SW480 (cell line): ENCODE measurements around the gene NUAK1.

Source experiments
- DNase-seq: peaks from one replicate; pipeline ENCODE4 v3.0.0-alpha.2; 2016; ENCODE audit warnings: low spot score

The NUAK1 gene

DNA sequence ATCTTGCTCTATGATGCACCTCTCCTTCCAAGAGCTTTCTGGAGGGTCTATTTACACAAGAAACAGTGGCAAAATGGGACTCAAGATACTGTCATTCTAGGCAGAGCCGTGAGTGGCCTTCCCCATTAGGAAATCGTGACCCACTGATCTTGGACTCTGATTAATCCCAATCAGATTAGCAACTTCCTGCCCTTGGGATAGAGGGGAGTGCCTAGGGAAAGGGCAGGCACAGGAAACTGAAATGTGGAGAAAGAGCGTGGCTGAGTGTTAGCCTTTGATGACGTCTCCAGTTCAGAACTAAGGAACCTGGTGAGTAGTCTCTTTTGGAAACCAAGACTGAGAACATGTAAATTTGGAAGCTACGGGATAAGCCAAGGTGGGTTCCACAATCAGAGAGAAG is 76.1 kb downstream of the NUAK1 start:
- no peak for DNase-seq

DNA sequence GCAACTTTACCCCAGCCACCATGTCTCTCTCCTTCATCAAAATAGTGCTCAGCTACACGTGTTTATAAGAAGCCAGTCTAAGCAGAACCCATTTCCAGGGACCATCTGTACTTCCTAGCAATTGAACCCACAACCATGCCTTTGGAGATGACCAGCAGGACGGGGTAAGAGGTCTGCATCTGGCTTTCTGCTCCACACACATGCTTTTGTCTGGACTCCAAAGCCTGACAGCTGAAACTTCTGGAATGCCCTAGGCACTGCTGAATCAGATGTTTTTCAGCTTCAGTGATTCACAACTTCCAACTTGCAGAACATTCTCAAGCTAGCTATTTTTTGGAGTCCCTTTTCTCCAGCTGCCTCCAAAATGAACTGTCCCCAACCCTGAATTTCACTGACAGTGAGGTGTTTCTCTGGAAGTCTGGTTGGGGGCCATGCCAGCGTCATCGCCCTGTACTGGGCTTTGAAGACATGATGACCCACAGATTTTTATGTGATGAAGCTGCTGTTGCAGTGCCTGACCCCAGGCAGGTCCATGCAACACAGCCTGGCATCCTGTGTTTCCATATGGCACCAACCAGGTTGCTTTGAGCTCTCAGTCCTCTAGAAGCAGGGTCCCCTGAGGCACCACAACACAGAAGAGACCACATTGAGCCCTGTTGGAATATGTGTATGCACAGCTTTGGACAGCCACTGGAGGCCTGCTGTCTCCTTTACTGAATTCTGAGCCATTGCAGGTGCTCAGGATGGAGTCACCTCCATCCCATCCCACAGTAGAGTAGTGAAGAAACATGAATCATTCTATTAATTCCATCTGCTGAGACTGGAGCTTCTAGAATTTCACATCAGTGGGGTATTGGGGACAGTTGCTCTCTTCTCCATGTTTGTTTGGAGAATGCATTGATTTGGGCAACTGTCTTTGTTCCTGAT is 80.2 kb downstream of the NUAK1 start:
- DNase-seq, result no peak

DNA sequence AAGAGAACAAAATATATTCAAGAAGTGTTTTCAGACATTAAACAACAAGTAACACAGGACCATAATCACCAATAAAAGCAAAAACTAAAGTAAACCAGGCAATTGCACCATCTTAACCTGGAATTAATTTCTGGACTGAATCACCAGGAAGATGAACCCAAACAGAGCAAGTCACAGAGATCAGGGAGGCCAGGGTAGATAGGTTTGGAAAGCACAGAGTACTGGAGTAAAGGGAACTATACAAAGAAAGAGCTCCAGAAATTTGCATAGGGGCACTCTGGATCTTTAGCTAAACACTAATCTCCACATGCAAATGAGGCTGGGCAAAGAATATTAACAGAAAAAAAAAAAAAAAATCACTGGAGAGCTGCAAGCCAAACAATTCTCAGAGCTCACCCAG is 84.7 kb downstream of the NUAK1 start:
- DNase-seq, result no peak

DNA sequence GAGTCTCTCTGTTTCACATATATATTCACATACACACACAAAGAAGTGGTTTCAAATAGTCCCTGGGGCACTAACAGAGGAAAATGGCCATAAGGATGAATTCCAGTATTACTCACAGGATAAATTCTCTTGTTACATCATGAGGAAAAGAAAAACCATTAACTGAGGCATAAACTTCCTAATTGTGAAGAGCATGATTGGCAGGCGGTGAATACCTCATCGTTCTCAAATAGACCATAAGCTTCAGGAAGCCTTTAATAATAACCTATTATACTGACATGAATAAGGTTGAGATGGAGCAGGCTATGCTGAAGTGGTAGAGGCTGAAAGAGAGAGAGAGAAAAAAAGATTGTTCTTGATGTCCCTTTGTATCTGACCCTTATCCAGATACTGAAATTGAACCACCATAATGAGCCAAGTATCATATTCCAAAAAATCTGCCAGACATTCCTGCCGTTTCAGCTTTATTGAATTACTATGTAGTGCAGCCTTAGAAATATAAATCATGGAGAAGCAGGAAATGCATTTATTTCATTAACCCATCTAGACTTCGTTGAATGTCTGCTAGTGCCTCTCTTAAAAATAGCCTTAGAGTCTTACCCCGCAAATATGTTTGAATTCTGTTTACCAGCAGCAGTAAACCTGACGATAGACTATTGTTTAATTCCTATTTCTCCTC is 86.8 kb downstream of the NUAK1 start:
- no peak for DNase-seq

DNA sequence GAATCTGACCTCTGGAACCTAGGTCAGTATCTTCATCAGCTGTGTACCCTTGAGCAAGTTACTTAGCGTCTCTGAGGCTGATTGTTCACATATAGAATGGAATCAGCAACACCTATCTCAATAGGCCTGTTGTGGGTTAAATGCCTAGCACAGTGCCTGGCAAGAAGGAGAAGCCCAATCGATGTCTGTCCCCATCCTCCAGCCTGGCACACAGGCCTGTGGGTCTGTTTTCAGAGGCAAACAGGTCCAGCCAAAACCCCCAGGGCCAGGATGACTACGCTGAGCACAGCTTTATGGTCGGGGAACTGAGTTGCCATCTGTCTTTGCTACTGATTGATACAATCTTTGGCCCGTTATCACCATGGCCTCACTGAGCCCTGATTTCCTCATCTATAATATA is 89.2 kb downstream of the NUAK1 start:
- DNase-seq, result no peak

DNA sequence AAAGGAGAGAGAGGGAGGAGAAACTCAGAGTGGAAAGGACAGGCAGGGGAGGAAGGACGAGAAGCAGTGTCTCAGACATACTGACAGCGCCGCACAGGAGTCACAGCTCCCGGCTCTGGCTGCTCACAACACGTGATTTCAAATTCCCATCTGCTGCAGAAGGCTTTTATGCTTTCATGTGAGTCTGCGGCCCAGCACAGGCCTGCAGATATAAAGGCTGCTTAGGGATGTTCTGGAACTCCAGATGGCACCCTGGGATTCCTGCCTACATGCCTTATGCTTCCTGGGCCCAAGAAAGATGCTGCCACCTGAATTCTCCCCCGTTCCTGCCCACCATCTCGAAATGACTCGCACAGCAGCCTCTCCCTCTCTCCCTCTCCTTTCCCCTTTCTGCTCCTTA is 89.6 kb downstream of the NUAK1 start:
- no peak for DNase-seq

DNA sequence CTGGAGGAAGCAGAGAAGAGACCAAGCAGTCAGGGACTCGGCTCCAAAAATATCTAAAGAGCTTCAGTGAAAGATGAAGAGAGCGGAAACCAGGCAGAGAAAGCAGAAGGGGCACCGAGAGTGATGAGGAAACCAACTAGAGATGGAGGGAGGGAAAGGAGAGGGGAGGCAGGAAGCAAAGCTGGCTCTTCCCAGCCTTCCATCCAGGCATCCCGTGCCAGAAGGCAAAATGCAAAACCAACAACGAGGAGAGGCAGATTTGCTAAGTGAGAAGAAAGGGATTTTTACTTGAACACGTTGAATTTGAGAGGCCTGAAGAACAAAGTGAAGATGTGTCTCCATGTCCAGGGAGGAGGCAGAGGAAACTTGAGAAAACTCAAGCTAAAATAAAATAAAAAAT is 90.1 kb downstream of the NUAK1 start:
- no peak for DNase-seq

DNA sequence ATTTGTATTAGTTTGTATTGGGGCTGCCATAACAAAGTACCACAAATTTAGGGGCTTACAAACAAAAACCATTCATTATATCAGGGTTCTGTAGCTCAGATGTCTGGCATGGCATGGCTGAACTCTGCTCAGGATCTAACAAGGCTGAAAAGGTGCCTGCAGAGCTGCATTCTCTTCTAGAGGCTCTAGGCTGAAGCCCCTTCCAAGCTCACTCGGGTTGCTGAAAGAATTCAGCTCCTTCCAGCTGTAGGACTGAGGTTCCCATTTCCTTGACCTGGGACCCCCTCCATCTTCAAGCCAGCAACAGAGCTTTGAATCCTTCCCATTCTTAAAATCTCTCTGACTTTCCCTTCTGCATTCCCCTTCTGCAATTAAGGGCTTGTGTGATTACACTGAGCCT is 90.7 kb downstream of the NUAK1 start:
- no peak for DNase-seq

DNA sequence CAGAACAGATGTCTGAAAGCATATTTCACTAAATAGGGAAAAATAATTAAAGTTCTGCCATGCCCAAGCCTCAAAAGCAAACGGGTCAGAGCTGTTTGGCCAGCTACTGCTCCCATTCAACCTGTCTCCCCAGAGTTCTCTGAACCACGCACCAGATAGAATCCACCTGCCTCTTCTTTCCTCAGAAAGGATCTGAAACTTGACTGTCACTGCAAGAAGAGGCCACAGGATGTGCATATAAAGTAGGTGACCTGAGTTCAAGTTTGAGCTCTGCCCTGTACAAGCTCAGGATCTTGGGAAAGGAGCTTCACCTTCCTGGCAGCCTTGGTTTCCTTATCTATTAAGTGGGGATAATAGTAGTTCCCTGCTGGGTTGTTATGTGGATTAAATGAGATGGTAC is 91.8 kb downstream of the NUAK1 start:
- DNase-seq, result no peak

DNA sequence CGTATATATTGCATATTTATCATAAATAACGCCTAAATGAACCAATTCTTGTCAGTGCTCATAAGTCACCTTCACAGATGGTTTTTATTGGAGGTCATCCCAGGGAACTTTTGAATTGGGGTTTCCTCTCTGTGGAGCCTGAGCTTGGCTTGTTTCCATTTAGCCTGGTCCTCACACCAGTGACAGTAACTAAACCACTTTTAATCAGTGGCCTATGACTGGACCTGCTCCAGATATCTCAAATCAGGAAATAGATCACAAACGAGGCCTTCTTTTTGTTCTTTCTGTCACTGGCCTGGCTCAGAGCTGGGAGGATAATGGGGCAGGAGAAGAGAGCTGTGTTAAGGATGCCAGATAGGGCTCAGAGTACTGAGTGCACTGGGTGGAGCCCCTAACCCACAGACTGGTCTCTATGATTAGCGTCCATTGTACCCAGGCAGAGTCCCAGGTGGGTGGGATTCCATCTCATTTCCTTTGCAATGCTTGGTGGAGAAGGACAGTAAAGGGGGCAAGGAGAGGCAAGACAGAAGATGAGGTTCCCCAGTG is 92.4 kb downstream of the NUAK1 start:
- DNase-seq, result no peak

DNA sequence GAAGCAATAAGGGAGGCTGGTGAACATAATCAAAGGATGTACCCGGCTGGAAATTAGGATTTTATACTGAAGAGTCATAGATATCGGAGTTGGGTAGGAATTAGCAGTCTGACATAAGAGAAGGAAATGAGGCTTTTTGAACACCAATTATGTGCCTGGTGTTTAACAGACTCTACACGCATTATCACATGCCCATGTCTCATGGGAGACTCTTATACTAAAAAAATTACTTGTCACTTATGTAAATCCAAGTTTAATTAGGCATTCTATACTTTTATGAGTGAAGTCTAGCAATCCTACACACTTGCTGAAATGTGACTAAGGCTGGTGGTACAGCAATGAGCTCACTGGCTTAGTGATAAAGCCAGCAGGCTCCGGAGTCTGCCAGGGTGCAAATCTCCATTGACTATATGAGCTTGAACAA is 93.5 kb downstream of the NUAK1 start:
- no peak for DNase-seq

DNA sequence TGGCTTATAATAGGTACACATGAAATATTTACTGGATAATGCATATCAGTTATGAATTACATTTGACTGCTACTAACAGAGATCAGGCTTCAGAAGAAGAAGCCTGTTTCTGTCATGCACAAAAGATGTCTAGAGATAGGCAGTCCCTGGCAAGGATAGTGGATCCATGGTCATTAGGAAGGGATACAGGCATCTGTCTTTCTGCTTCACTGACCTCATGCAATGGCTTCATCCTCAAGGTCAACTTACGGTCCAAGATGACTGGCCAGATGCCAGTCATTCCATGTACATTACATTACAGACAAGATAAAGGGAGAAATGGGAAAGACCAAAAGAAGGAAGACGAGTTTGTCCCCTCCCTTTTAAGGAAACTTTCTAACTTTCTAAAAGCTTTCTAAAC is 94.0 kb downstream of the NUAK1 start:
- no peak for DNase-seq

DNA sequence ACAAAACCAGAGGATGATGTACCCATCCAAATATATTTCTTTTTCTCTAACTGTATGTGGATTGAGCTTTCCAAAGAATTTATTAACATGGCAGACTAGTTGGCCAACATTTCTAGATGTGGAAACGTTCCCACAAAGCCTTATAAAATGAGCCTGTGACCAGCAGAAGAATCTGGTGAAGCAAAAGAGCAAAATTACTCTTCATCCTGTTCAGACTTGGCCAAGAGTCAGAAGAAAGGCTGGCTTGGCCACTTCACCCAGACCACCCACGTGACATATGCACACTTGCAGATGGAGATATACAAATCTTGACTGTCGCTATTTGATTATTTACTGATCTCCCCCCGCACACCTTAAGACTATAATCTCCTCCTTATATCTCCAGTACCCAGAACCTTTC is 96.7 kb downstream of the NUAK1 start:
- no peak for DNase-seq

DNA sequence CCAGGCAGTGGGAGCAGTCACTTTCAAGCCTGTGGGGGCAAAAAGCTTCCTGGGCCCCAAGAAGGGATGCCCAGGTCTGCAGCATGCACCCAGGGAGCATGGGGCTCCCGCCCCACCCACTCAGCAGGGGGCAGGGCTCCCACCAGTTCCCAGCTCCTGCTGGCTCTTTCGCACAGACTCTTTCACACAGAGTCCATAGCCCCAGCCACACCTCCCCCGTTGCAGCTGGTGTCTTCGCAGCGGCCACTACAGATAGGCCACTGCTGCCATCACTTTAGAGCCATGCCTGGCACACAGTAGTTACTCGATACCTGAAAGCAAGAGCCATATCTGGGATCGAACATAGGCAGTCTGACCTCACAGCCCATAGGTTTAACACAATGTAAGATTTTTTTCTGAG is 98.2 kb downstream of the NUAK1 start:
- DNase-seq, result no peak

DNA sequence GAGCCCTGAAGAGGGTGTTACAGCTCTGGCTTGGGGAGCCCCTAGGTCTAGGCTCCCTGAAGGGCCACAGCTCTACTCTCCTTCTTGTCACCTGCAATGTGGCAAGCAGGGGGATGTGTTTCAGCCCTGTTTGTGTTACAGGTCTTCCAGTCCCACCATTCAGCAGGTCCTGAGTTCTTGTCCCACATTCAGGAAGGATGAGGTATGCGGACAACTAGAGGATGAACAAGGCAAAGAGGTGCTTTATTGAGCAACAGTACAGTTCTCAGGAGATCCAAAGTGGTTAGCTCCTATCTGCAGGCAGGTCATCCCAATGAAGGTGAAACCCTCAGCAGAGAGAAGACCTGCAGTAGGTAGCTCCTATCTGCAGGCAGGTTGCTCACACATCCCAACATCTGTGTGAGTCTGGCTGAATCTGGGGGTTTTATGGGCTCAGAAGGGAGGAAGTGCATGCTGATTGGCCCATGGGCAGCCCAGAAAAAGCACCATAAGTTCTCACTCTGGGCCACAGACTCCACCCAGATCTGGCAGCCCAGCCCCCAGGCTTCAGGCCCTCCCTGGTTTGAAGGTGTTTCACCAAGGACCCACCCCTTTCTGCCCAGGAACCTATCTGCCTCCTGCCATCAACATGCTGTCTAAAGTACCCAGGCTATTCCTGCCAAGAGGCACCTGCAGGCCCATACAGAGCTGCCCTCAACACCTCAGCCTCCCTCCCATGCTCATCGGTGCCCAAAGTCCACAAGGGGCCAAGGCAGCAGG is 98.9 kb downstream of the NUAK1 start:
- no peak for DNase-seq

DNA sequence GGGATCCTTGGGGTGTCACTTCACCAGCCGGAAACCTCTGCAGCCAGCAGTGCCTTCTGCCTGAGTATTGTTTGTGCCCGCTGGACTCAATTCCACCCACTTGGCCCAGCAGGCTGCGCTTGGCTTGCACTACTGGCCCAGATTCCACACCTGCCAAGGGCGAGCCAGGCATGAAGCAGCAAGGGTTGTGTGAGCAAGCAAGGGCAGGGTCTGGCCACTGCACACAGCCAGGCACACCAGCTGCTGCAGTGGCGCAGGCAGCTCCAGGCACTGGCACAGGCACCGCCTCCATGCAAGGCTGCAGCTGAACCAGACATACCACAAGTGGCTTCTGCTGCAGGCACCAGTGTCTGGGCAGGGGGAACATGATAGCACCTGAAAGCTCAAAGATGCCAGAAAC is 99.5 kb downstream of the NUAK1 start:
- no peak for DNase-seq

DNA sequence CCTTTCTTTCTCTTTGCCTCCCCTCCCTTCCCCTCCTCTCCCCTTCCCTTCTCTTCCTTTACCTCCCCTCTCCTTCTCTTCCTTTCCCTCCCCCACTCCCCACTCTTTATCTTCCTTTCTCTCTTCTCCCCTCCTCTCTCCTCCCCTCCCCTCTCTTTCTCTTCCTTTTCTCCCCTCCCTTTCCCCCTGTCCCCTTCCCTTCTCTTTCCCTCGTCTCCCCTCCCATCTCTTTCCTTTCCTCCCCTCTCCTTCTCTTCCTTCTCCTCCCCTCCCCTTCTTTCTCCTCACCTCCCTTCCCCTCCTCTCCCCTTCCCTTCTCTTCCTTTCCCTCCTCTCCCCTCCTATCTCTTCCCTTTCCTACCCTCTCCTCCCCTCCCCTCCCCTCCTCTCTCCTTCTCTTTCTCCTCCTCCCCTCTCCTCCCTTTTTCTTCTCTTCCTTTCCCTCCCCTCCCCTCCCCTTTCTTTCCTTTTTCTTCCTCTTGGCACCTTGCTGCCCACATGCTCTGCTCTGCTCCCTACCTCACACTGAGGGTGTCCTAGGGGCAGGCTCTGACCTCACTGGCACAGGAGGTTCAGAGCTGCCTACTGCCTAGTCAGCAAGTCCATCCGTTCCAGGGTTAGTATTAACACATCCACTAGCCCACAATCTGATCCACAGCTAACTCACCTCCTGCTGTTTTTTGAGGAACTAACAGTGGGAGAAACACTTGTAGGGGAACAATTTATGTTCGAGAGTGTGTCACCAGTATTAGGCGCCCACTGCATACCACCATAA is 101.0 kb downstream of the NUAK1 start:
- DNase-seq, result no peak

DNA sequence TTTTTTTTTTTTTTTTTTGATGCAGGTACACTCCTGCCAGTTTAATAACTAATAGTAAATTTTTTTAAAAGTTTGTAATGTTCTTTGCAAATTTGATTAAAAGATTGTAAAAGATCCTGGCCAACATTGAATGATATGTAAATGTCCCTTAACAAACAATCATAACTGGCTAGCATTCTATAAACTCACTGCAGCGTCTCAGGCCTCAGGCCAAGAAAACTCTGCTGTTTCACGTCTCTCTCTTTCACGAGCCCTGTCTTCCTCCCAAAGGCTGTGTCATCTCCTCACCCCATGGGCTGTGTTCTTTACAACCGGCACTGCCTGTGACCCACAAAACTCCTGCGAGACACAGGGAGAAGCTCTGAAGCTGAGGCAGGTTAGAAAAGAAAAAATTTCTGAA is 103.3 kb downstream of the NUAK1 start:
- DNase-seq, result no peak

DNA sequence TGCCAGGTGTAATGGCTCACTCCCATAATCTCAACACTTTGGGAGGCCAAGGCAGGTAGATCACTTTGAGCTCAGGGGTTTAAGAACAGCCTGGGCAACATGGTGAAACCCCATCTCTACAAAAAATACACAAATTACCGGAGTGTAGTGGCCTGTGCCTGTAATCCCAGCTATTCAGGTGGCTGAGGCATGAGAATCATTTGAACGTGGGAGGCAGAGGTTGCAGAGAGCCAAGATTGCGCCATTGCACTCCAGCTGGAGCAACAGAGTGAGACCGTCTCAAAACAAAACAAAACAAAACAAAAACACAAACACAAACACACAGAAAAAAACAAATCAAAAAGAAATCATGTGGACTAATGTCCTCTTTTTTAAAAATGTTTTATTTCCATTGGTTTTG is 104.4 kb downstream of the NUAK1 start:
- no peak for DNase-seq

DNA sequence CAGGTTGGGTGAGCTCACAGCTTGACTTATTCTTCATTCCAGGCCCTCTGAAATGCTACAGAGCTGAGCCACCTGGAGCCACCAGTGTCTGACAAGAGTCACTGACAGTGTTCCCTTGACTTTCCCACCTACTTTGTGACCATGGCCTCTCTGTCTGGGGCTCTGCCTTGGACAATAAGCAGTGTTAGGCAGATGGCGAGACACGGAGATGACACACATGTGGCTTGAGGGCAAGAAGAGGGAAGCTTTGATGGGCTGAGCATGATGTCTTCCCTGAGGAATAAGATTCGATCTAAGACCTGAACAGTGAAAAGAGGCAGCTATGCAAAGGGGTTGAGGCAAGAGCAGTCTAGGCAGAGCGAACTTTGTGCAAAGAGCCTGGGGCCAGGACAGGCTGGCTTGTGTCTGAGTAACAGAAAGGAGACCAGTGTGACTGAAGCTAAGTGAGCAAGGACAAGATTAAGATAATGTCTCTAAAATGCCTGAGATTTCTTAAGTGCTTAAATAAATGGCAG is 105.5 kb downstream of the NUAK1 start:
- DNase-seq, result no peak

DNA sequence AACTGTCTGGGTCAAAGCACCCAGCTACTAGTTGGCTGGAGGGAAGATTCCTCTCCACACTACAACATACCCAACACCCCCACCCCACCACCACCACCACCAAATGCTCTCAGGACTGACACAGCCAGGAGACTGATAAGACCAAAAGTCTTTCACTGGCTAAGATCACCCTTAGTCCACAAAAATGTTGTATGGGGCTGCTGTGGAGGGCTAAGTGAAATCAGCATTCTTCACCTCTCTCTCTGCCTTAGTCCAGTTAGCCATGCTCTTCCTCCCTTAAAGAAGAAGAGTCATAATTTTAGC is 106.2 kb downstream of the NUAK1 start:
- no peak for DNase-seq
